Sigmoid colon (tissue), 4 donors: ENCODE data around the gene SPACA7.

ENCODE experiments used
- EP300 ChIP-seq, 4 donors: sonication (generic); formaldehyde crosslinking; IDR thresholded peaks; one replicate each; pipeline ENCODE4 v1.6.1; 2017; ENCODE audit warnings: antibody characterized with exemption in 4 of 4
- POLR2A ChIP-seq, 2 donors: fragments of 450-650 bp; IDR thresholded peaks; one replicate each; pipeline ENCODE4 v1.6.1; 2016; ENCODE audit warnings: antibody characterized with exemption in 2 of 2, mild to moderate bottlenecking in 2 of 2, moderate library complexity in 2 of 2
- POLR2AphosphoS5 ChIP-seq, 4 donors: sonication (generic); formaldehyde crosslinking; IDR thresholded peaks; one replicate each; pipeline ENCODE4 v1.6.1; 2017; ENCODE audit warnings: antibody characterized with exemption in 4 of 4
- TF ChIP-seq, protein P1 (sequence below), 4 experiments: fragments of 450-650 bp in 3 of 4; fragments of 200-600 bp in 1 of 4; IDR thresholded peaks; one replicate each; pipeline ENCODE4 v1.5.1; 2016 to 2019; ENCODE audit warnings: antibody characterized with exemption in 4 of 4, mild to moderate bottlenecking in 3 of 4, moderate library complexity in 2 of 4

DNA sequence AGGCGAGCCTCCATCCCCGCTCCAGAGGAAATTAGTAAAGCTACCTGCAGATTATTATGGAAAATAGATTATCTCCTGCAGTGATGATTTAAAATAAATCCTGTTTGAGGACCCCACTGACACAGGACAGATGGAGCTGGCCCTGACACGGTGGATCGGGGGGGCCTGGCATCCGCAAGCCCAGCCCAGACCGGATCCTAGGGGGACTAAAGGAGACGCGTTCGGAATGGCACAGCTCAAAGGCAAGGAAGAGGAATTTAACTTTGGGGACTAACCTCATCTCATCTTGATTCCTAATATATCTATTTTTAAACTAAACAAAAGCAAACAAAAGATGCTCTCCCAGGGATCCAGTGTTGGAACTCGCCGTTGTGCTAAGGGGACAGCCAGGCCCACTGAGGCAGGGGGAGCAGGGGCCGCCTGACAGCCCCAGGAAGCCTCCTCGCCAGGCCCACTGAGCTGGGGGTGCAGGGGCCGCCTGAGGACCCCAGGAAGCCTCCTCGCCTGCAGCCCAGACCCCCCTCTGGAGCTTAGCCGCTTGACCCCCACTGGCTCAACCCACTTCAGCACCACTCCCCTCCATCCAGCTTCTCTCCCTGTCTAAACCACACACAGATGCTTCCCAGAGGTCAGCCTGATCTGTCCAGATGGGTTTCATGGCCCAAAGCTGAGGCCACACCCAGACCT lies 78.6 kb downstream of the SPACA7 start:
- TF ChIP-seq EP300 (IDR thresholded peaks at IDR 0.05), result no peak
- TF ChIP-seq, protein P1, sequence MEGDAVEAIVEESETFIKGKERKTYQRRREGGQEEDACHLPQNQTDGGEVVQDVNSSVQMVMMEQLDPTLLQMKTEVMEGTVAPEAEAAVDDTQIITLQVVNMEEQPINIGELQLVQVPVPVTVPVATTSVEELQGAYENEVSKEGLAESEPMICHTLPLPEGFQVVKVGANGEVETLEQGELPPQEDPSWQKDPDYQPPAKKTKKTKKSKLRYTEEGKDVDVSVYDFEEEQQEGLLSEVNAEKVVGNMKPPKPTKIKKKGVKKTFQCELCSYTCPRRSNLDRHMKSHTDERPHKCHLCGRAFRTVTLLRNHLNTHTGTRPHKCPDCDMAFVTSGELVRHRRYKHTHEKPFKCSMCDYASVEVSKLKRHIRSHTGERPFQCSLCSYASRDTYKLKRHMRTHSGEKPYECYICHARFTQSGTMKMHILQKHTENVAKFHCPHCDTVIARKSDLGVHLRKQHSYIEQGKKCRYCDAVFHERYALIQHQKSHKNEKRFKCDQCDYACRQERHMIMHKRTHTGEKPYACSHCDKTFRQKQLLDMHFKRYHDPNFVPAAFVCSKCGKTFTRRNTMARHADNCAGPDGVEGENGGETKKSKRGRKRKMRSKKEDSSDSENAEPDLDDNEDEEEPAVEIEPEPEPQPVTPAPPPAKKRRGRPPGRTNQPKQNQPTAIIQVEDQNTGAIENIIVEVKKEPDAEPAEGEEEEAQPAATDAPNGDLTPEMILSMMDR (IDR thresholded peaks at IDR 0.05), result no peak
- no peak for TF ChIP-seq POLR2A (IDR thresholded peaks at IDR 0.05)
- TF ChIP-seq POLR2AphosphoS5 (IDR thresholded peaks at IDR 0.05), result no peak
